A673 (cell line): Measurements from ENCODE around the gene IBSP. TPM values are rescaled to one million over a fixed set of nuclear protein-coding genes. Genes with fewer than 3 reads are reported as not detected.

Experiments used
- BruUV-seq: library from RNA; stranded (reverse); fragments of 400-500 nt; replicated peaks from 2 replicates; lab custom pipeline; 2021; lab: Mats Ljungman, UMichigan
- CTCF ChIA-PET: fragments of 300-600 bp; sonication (Branson Sonifier 250); formaldehyde crosslinking; loops from one replicate; lab custom pipeline; 2022; ENCODE audit warnings: antibody characterized with exemption; lab: Charles Lee
- POLR2A ChIA-PET: fragments of 300-600 bp; sonication (Branson Sonifier 250); formaldehyde crosslinking; loops from one replicate; lab custom pipeline; 2022; ENCODE audit warnings: antibody characterized with exemption; ENCODE audit not compliant: low non-redundant PET; lab: Charles Lee
- DNase-seq: peaks from one replicate; pipeline ENCODE4 v3.0.0-alpha.2; 2015; ENCODE audit warnings: low spot score
- H3K27ac ChIP-seq: fragments of 200-600 bp; sonication (generic); 2 replicates; pipeline ENCODE4 v1.5.1; 2016; ENCODE audit warnings: mixed run types, low read depth, mild to moderate bottlenecking, mixed read lengths, antibody characterized with exemption, low read length; ENCODE audit not compliant: poor library complexity, severe bottlenecking
- H3K27me3 ChIP-seq: fragments of 200-600 bp; sonication (generic); replicated peaks from 2 replicates; pipeline ENCODE4 v1.6.1; 2017; ENCODE audit warnings: mixed run types, low read depth, mild to moderate bottlenecking, mixed read lengths, antibody characterized with exemption, low read length; ENCODE audit not compliant: insufficient read depth, poor library complexity
- H3K36me3 ChIP-seq: fragments of 200-600 bp; sonication (generic); 2 replicates; pipeline ENCODE4 v1.6.1; 2016; ENCODE audit warnings: mixed run types, mild to moderate bottlenecking, mixed read lengths, antibody characterized with exemption, low read length; ENCODE audit not compliant: insufficient read depth, poor library complexity, severe bottlenecking
- H3K4me1 ChIP-seq: fragments of 200-600 bp; sonication (generic); 2 replicates; pipeline ENCODE4 v1.6.1; 2017; ENCODE audit warnings: mixed run types, mild to moderate bottlenecking, mixed read lengths, antibody characterized with exemption, low read length; ENCODE audit not compliant: insufficient read depth, poor library complexity, severe bottlenecking
- H3K4me3 ChIP-seq: fragments of 200-600 bp; sonication (generic); 2 replicates; pipeline ENCODE4 v1.5.1; 2016; ENCODE audit warnings: low read depth, mixed run types, mild to moderate bottlenecking, mixed read lengths, low read length; ENCODE audit not compliant: poor library complexity, severe bottlenecking
- H3K9me3 ChIP-seq: fragments of 200-600 bp; sonication (generic); 2 replicates; pipeline ENCODE4 v1.6.1; 2016; ENCODE audit warnings: mixed run types, low read depth, mild to moderate bottlenecking, mixed read lengths, antibody characterized with exemption, low read length; ENCODE audit not compliant: poor library complexity, severe bottlenecking
- CTCF ChIP-seq: fragments of 300-800, 200-600 bp; sonication (generic); conservative IDR thresholded peaks from 2 replicates; pipeline ENCODE4 v1.5.1; 2017; ENCODE audit warnings: low read depth, mild to moderate bottlenecking, antibody characterized with exemption, low read length, moderate library complexity, mixed read lengths
- EZH2 ChIP-seq: fragments of 200-600 bp; sonication (generic); IDR thresholded peaks from 2 replicates; pipeline ENCODE4 v1.6.1; 2017; ENCODE audit warnings: borderline replicate concordance, low read depth, mild to moderate bottlenecking, mixed read lengths, antibody characterized with exemption, low read length; ENCODE audit not compliant: poor library complexity, severe bottlenecking
- intact Hi-C: fragments of 100-400 bp; cut with micrococcal nuclease; formaldehyde crosslinking; loops from one replicate; pipeline ENCODE4 v1.10.0; 2022; ENCODE audit not compliant: unreplicated experiment
- total RNA-seq: library from RNA; stranded (reverse); gene quantifications from 2 replicates; pipeline ENCODE4 v1.2.3, GENCODE V29; 2021

The IBSP gene
- total RNA-seq, 1 experiment from 2014 or later = not detected

GRCh38 chr4:87807402-87807801, 8.0 kb downstream of the IBSP start:
- no peaks in the 10 kb centered on the region for H3K27me3 ChIP-seq
- H3K27ac ChIP-seq = no peak overlapping the region
- no peaks in the 10 kb centered on the region for H3K36me3 ChIP-seq
- no peaks in the 10 kb centered on the region for H3K4me1 ChIP-seq
- no peaks in the 10 kb centered on the region for H3K9me3 ChIP-seq
- TF ChIP-seq CTCF = no peak
- no peak for TF ChIP-seq EZH2
- no TSS peak for BruUV-seq
- no peak overlapping the region for H3K4me3 ChIP-seq
- DNase-seq = no peak
- intact Hi-C loops = no loop called here
- CTCF ChIA-PET = no interaction called here
- POLR2A ChIA-PET = no interaction called here

DNA sequence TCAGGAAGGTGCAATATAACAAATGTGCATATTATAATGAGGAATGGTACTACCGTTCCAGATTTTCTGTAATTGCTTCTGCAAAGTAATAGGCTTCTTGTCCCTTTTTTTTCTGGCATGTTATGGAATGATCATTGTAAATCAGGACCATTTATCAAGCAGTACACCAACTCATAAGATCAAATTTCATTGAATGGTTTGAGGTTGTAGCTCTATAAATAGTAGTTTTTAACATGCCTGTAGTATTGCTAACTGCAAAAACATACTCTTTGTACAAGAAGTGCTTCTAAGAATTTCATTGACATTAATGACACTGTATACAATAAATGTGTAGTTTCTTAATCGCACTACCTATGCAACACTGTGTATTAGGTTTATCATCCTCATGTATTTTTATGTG, 12.6 kb downstream of the IBSP start:
- no peak for TF ChIP-seq CTCF
- TF ChIP-seq EZH2 = no peak
- intact Hi-C loops = no loop called here
- Histone ChIP-seq H3K27ac (no peak overlapping the region), H3K4me3 (no peak overlapping the region), H3K4me1 (no peaks in the 10 kb centered on the region), H3K36me3 (no peaks in the 10 kb centered on the region), H3K27me3 (no peaks in the 10 kb centered on the region), H3K9me3 (no peaks in the 10 kb centered on the region)
- DNase-seq = no peak
- BruUV-seq = no TSS peak
- CTCF ChIA-PET = no interaction called here
- POLR2A ChIA-PET = no interaction called here

DNA sequence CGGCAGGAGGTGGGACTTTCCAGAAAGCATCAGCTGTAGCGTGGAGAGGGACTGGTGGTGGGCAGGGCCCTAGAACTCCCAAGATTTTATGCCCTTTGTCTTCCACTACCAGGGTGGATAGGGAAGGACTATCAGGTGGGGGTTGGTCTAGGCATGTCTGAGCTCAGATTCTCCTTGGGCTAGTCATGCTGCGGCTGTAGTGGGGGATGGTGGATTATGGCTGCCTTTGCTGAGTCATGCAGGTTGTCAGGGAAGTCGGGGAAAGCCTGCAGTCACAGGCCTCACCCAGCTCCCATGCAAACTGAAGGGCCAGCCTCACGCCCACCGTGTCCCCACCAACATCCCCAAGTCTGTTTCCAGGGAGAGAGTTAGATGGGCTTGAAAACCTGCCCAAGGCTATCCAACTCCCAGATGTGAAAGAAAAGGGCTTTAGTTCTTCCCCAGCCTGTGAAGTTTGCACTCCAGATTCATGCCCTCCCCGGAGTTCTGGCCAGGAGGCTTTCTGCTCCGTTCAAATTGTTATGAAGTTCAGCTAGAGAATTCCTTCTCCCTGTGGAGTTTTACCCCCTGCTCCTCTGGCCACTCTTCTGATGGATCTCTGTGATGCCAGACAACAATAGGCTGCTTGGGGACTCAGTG, 20.0 kb downstream of the IBSP start:
- Histone ChIP-seq H3K27ac (no peak overlapping the region), H3K9me3 (no peaks in the 10 kb centered on the region), H3K27me3 (no peaks in the 10 kb centered on the region), H3K4me3 (no peak overlapping the region), H3K36me3 (no peaks in the 10 kb centered on the region), H3K4me1 (no peaks in the 10 kb centered on the region)
- no peak for TF ChIP-seq EZH2
- TF ChIP-seq CTCF = no peak
- intact Hi-C loops = no loop called here
- POLR2A ChIA-PET = no interaction called here
- no TSS peak for BruUV-seq
- CTCF ChIA-PET = no interaction called here
- DNase-seq = no peak
